Astrocyte of the hippocampus (primary cell): ENCODE results near the gene CLN6.
A peak's percentile ranks its signal among the peaks of the same experiment; 100 is the strongest.
"Not testable (repeated sequence)": the region's sequence is repeated elsewhere in the genome, so short reads cannot be mapped to it uniquely, and the experiment has no call there.

Experiments
- DNase-seq: peaks from one replicate; pipeline ENCODE4 v3.0.0; 2011; ENCODE audit warnings: low read depth, low spot score

The CLN6 gene

DNA sequence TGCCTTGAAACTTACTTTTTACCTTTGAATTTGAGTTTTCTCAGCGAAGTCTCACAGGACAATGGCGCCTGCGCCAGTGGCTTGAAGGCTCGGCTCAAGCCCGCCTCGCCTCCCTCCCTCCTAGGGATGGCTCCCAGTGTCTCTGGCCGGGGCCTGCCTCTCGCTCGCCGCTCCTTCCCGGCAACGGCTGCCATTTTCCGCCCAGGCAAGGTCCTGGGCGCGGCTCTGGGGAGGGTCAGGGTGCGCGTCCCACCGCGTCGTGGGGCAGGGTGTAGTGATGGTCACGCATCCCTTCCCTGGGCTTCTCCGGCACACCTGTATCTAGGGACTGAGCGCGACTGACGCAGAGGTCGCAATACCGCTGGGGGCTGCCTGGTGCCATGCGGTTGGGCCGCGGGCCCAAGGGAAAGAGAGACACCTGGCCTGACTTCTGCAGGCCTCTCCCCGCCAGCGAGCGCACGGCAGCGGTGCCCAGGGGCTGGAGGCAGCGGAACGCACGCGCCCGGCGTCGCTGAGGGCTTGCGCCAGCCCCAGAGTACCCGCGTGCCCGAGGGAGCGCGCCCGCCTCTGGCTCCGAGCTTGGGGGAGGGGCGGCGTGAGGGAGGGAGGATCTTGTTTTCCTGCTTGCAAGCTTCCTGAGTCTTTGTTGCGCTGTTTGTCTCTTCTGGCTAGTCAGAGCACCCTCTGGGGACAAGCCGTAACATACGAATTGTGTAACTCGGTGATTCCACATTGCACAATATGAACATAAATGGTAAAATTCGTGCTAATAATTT is 27.3 kb upstream of the CLN6 start:
- peak; percentile 87 for DNase-seq

DNA sequence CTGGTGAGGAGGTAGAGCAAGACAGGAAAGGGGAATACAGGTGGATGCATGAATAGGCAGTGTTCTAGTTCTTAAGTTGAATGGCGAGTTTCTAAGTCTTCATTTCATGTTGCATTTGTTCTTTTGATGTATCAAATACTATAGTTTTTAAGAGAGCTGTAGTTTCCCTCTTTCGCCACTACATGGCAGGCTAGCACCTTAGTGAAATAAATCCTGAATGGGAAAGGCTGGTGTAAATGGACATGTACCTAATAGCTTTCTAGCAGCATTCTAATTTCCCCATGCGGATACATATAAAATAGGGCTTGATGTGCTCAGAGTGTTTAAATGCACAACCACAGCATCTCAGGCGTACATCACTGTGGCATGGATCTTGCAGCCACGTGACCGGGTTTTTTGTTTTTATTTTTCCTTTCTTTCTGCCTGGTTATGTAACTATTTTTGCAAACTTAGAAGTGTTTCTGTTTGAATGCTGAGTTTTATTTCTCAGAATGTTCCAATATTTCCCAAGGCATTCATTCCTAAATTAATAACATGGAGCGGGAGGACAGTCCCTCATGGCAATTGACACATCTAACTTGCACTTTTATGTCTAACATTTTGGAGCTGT is 23.5 kb upstream of the CLN6 start:
- peak; percentile 79 for DNase-seq

DNA sequence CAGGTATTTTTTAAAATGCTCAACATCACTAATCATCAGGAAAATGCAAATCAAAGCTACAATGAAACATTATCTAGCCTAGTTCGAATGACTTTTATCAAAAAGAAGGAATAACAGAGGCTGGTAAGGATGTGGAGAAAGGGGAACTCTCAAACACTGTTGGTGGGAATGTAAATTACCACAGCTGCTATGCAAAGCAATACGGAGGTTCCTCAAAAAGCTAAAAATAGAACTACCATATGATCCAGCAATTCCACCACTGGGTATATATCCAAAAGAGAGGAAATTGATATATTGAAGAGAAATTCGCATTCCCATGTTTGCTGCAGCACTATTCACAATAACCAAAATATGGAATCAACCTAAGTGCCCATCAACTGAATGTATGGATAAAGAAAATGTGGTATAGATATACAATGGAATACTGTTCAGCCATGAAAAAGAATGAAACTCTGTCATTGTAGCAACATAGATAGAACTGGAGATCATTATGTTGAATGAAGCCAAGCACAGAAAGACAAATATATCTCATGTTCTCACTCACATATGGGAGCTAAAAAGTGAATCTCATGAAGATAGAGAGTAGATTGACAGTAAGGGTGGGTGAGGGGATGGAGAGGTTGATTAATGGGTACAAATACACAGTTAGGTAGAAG is 19.7 kb upstream of the CLN6 start:
- DNase-seq = no peak

DNA sequence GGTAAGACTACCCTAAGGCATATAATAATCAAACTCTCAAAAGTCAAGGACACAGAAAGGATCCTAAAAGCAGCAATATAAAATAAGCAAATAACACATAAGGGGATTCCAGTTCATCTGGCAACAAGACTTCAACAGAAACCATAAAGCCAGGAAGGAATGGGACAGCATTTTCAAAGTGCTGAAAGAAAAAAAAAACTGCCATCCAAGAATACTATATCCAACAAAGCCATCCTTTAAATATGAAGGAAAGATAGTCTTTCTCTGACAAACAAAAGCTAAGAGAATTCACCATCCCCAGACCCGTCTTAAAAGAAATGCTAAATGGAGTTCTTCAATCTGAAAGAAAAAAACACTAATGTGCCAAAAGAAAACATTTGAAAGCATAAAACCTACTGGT is 14.7 kb upstream of the CLN6 start:
- no peak for DNase-seq

GRCh38 chr15:68241088-68241935 is 11.8 kb upstream of the CLN6 start:
- no peak for DNase-seq

DNA sequence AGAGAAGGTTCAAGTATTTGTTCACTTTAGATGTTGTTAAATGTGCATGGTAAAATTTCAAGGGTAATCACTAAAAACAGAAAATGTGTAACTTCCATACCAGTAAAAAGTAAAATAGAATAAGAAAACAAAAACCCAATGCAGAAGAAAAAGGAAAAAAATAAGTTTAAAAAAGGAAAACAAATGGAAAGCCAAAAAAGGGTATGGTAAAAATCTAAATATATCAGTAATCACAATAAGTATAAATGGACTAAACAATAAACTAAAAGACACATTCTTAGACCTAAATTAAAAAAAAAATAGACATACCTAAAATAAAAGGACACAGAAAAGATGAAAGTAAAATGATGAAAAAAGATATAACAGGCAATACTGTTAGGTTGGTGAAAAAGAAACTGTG is 9.5 kb upstream of the CLN6 start:
- DNase-seq = no peak

GRCh38 chr15:68235022-68235421 is 5.5 kb upstream of the CLN6 start:
- DNase-seq = no peak

GRCh38 chr15:68234520-68234919 is 5.0 kb upstream of the CLN6 start:
- not testable (repeated sequence) for DNase-seq

- DNase-seq = no peak
Observed at GRCh38 chr15:68234060-68234459, 4.5 kb upstream of the CLN6 start.

- DNase-seq = no peak
Observed at GRCh38 chr15:68232937-68233336, 3.4 kb upstream of the CLN6 start.

GRCh38 chr15:68232449-68232848 is 2.9 kb upstream of the CLN6 start:
- DNase-seq = no peak

GRCh38 chr15:68231102-68231818 is 1.7 kb upstream of the CLN6 start:
- DNase-seq = no peak

- peak; percentile 25 for DNase-seq
Observed at GRCh38 chr15:68230157-68231100, 901 bp upstream of the CLN6 start.

DNA sequence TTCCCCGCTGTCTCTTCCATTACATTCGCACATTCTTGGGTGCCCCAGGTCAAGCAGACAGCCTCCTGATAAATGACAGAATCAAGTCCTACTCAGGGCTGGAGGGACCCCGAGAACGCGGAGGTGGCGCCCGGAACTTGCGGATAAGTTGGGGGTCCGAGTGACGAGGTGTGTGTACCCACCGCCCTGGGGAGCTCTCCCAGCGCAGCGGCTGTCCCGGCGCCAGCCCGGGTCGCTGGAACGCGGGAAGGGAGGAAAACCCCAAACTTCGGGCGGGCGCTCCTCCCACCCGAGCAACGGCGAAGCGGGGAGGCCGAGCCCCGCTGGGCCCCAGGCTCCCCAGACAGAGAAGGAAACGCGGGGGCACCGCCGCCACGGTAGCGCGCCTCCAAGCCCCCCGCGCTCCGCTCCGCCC is 550 bp downstream of the CLN6 start:
- no peak for DNase-seq

GRCh38 chr15:68228143-68228970 is 1.2 kb downstream of the CLN6 start:
- DNase-seq = peak; percentile 34

DNA sequence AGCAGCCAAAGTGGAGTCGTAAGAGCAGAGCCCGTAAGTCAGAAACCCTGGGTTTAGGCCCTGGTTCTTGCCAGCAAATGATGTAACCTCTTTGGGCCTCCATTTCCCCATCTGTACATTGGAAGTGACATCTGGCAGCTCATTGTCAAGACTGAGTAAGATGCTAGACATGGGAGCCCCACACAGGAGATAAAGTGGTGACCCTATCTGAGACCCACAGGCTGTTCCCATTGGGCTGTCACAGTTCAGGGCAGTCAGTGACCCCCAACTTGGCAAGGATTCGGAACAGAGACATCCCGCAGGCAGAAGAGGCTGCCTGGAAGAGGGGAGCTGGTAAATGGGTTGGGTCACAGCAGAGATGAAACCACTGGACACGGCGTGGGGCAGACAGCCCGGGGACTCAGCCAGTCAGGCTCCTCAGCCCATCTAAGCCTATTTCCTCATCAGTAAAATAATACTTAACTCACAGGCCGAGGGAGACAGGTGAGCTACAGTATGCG is 1.8 kb downstream of the CLN6 start:
- DNase-seq = no peak

- not testable (repeated sequence) for DNase-seq
Observed at GRCh38 chr15:68225442-68225841, 4.1 kb downstream of the CLN6 start.

- no peak for DNase-seq
Observed at GRCh38 chr15:68224546-68225250, 4.8 kb downstream of the CLN6 start.
